SIG-M5 treated with dmso at 0.1 percent for 504 hours (cell line): ENCODE measurements around the gene POTEB2.
"Not testable (repeated sequence)": the region's sequence is repeated elsewhere in the genome, so short reads cannot be mapped to it uniquely, and the experiment has no call there.

ENCODE experiments used
- DNase-seq: peaks from one replicate; lab custom pipeline; 2025; ENCODE audit not compliant: unreplicated experiment; lab: John Stamatoyannopoulos, UW

The POTEB2 gene

DNA sequence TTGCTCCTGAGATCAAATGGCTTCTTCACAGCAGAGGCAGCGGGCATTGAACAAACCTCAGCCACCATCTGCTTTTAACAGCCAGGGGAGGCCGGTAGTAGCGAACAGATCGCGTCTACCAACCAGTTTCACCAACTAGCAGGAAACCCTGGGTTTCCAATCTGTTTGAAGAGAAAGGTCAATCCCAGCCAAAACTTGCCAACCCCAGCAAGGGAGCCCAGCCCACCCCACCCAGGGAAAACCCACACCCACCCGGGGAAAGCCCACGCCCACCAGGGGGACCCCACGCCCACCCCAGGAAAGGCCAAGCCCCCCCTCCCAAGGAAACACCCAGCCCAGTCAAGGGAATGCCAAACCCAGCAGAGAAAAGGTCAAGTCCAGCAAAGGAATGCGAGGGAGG, at the start of gene POTEB2:
Gene POTEB2 (minus strand): TSS at position 101 of the 400 bp plus-strand sequence. CDS start 33 bp downstream, at position 68.
- not testable (repeated sequence) for DNase-seq

DNA sequence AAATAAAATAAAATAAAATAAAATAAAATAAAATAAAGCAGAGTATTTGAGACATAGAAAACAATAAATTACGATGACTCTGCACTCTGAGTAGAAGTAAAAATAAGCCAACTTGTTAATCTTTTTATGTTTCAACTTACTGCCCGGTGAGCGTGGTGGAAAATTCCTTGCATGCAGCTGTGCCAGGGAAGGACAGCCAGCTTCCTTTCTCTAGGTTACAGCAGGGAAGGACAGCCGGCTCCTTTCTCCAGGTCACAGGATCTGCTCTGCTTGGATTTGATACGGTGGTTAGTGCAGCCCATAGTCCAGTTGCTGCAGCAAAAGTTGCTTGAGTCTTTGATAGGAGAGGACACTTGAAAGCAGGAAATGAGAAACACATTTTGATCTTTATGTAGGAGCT, 13.8 kb upstream of the POTEB2 start:
- DNase-seq, result not testable (repeated sequence)

- DNase-seq, result not testable (repeated sequence)
Observed at GRCh38 chr15:20878464-20878863, 12.3 kb upstream of the POTEB2 start.

- not testable (repeated sequence) for DNase-seq
Observed at GRCh38 chr15:20877819-20878218, 11.7 kb upstream of the POTEB2 start.
